OCI-LY3 (cell line): ENCODE data around the gene CNIH1.

ENCODE experiments used
- H2AFZ ChIP-seq: fragments of 200-600, 300-600 bp; shearing (Covaris generic); 2 replicates; pipeline ENCODE4 v1.6.0; 2014; ENCODE audit warnings: antibody characterized with exemption, low read depth, low read length
- H3K27ac ChIP-seq: fragments of 200-600, 300-600 bp; sonication (generic); 2 replicates; pipeline ENCODE4 v1.5.1; 2014; ENCODE audit warnings: mild to moderate bottlenecking, low read length, moderate library complexity, mixed read lengths
- H3K27me3 ChIP-seq: fragments of 200-600, 300-600 bp; sonication (generic); 2 replicates; pipeline ENCODE4 v1.6.1; 2014; ENCODE audit warnings: low read depth, low read length, mixed read lengths
- H3K36me3 ChIP-seq: fragments of 200-600, 300-600 bp; sonication (generic); replicated peaks from 2 replicates; pipeline ENCODE3; 2014; ENCODE audit warnings: low read depth, low read length, mixed read lengths
- H3K4me1 ChIP-seq: fragments of 300-600, 200-600 bp; sonication (generic); 2 replicates; pipeline ENCODE4 v1.6.1; 2014; ENCODE audit warnings: low read length, mixed read lengths
- H3K4me2 ChIP-seq: fragments of 200-600, 300-600 bp; sonication (generic); 2 replicates; pipeline ENCODE4 v1.6.1; 2014; ENCODE audit warnings: low read length, mixed read lengths
- H3K4me3 ChIP-seq: fragments of 300-600, 200-600 bp; sonication (generic); 2 replicates; pipeline ENCODE4 v1.5.1; 2014; ENCODE audit warnings: antibody characterized with exemption, mild to moderate bottlenecking, low read length, moderate library complexity
- H3K79me2 ChIP-seq: fragments of 300-600, 200-600 bp; shearing (Covaris generic); 2 replicates; pipeline ENCODE4 v1.6.1; 2014; ENCODE audit warnings: mild to moderate bottlenecking, low read length, mixed read lengths
- H3K9ac ChIP-seq: fragments of 300-600, 200-600 bp; shearing (Covaris generic); 2 replicates; pipeline ENCODE4 v1.6.0; 2014; ENCODE audit warnings: mild to moderate bottlenecking, low read length, moderate library complexity
- H3K9me3 ChIP-seq: fragments of 200-600, 300-600 bp; shearing (Covaris generic); 2 replicates; pipeline ENCODE4 v1.6.1; 2014; ENCODE audit warnings: low read length, mixed read lengths; ENCODE audit not compliant: insufficient read depth
- H4K20me1 ChIP-seq: fragments of 200-600, 300-600 bp; sonication (generic); 2 replicates; pipeline ENCODE4 v1.6.1; 2016; ENCODE audit warnings: low read length, mixed read lengths; ENCODE audit not compliant: insufficient read depth
- CTCF ChIP-seq: fragments of 200-600, 300-600 bp; sonication (generic); IDR thresholded peaks from 2 replicates; pipeline ENCODE4 v1.5.1; 2014; ENCODE audit warnings: antibody characterized with exemption, low read length, low read depth
- EZH2phosphoT487 ChIP-seq: fragments of 200-600 bp; shearing (Covaris generic); IDR thresholded peaks from 2 replicates; pipeline ENCODE4 v1.6.1; 2018; ENCODE audit warnings: antibody characterized with exemption, mixed run types, low read depth

CNIH1 gene

GRCh38 chr14:54428527-54428926 is 12.6 kb downstream of the CNIH1 start:
- H3K4me3 ChIP-seq: no peak overlapping the region
- TF ChIP-seq EZH2phosphoT487: no peak
- TF ChIP-seq CTCF: no peak
- H3K4me1 ChIP-seq: no peaks in the 10 kb centered on the region
- peaks cover 13% of the 10 kb centered on the region; the same call in 1 of the 2 replicates for H4K20me1 ChIP-seq
- no peaks in the 10 kb centered on the region for H3K9me3 ChIP-seq
- no peak overlapping the region for H3K9ac ChIP-seq
- H3K4me2 ChIP-seq: no peak overlapping the region
- H3K27ac ChIP-seq: no peak overlapping the region
- no peaks in the 10 kb centered on the region for H3K27me3 ChIP-seq
- H2AFZ ChIP-seq: no peak overlapping the region
- H3K79me2 ChIP-seq: peaks cover 27% of the 10 kb centered on the region
- peaks cover 67% of the 10 kb centered on the region for H3K36me3 ChIP-seq

- H3K4me3 ChIP-seq: no peak overlapping the region
- H4K20me1 ChIP-seq: peaks cover 6% of the 10 kb centered on the region; the same call in 1 of the 2 replicates
- H3K4me2 ChIP-seq: no peak overlapping the region
- no peaks in the 10 kb centered on the region for H3K27me3 ChIP-seq
- H3K79me2 ChIP-seq: peaks cover 20% of the 10 kb centered on the region
- H3K27ac ChIP-seq: no peak overlapping the region
- no peaks in the 10 kb centered on the region for H3K4me1 ChIP-seq
- H3K9me3 ChIP-seq: no peaks in the 10 kb centered on the region
- peaks cover 63% of the 10 kb centered on the region for H3K36me3 ChIP-seq
- H2AFZ ChIP-seq: no peak overlapping the region
- H3K9ac ChIP-seq: no peak overlapping the region
- TF ChIP-seq EZH2phosphoT487 (no peak), CTCF (no peak)
Measured at GRCh38 chr14:54427871-54428270, 13.3 kb downstream of the CNIH1 start.

- Histone ChIP-seq H3K4me1 (peaks cover 3% of the 10 kb centered on the region), H3K27ac (no peak overlapping the region), H3K79me2 (peaks cover 6% of the 10 kb centered on the region; the same call in 1 of the 2 replicates), H3K4me3 (no peak overlapping the region), H3K9ac (no peak overlapping the region), H2AFZ (no peak overlapping the region), H3K9me3 (no peaks in the 10 kb centered on the region), H3K4me2 (no peak overlapping the region), H3K27me3 (no peaks in the 10 kb centered on the region), H4K20me1 (no peaks in the 10 kb centered on the region; the same call in 1 of the 2 replicates), H3K36me3 (peaks cover 56% of the 10 kb centered on the region)
- TF ChIP-seq EZH2phosphoT487: no peak
- no peak for TF ChIP-seq CTCF
Measured at GRCh38 chr14:54425537-54426274, 15.5 kb downstream of the CNIH1 start.

GRCh38 chr14:54425068-54425467 is 16.1 kb downstream of the CNIH1 start:
- H3K79me2 ChIP-seq: peaks cover 3% of the 10 kb centered on the region; the same call in 1 of the 2 replicates
- no peaks in the 10 kb centered on the region for H3K9me3 ChIP-seq
- peaks cover 58% of the 10 kb centered on the region for H3K36me3 ChIP-seq
- H3K4me3 ChIP-seq: no peak overlapping the region
- H3K27me3 ChIP-seq: no peaks in the 10 kb centered on the region
- H3K4me1 ChIP-seq: peaks cover 9% of the 10 kb centered on the region
- no peak overlapping the region for H3K27ac ChIP-seq
- H4K20me1 ChIP-seq: no peaks in the 10 kb centered on the region; the same call in 1 of the 2 replicates
- H3K9ac ChIP-seq: no peak overlapping the region
- TF ChIP-seq EZH2phosphoT487: no peak
- no peak for TF ChIP-seq CTCF
- no peak overlapping the region for H2AFZ ChIP-seq
- no peak overlapping the region for H3K4me2 ChIP-seq
